Mucosa of descending colon (tissue), 3 donors: ENCODE results near the gene ERCC6L. TPM values are rescaled to one million over a fixed set of nuclear protein-coding genes. Genes with fewer than 3 reads are reported as not detected.

Source experiments
- ATAC-seq: fragments of 200-7000 bp; cut with Tn5 transposase; one replicate; pipeline ENCODE4 v1.9.1; 2020; ENCODE audit warnings: mild to moderate bottlenecking, moderate library complexity
- DNase-seq, 3 donors: peaks; one replicate each; pipeline ENCODE4 v3.0.0-alpha.2; 2020
- H3K36me3 ChIP-seq: fragments of 200-600 bp; one replicate; pipeline ENCODE4 v1.8.0; 2021; ENCODE audit warnings: low read depth, mild to moderate bottlenecking
- H3K4me1 ChIP-seq: fragments of 200-600 bp; one replicate; pipeline ENCODE4 v1.8.0; 2021; ENCODE audit warnings: low read depth, mild to moderate bottlenecking
- H3K4me3 ChIP-seq: fragments of 200-600 bp; one replicate; pipeline ENCODE4 v1.8.0; 2021; ENCODE audit warnings: mild to moderate bottlenecking
- H3K9me3 ChIP-seq: fragments of 200-600 bp; one replicate; pipeline ENCODE4 v1.8.0; 2021; ENCODE audit warnings: mild to moderate bottlenecking
- CTCF ChIP-seq: fragments of 200-600 bp; IDR thresholded peaks from one replicate; pipeline ENCODE4 v1.8.0; 2022; ENCODE audit warnings: antibody characterized with exemption, mild to moderate bottlenecking
- intact Hi-C, 2 donors: fragments of 100-400 bp; cut with DNase I in 1 of 2; cut with micrococcal nuclease in 1 of 2; formaldehyde crosslinking; loops; one replicate each; pipeline versions ENCODE4 v1.11.0 to v1.11.1; 2022; cut with DNase I, micrococcal nuclease
- total RNA-seq, 3 donors: library from RNA; stranded (reverse); fragmentation: NEBNext Ultra II Directional in 2 of 3; extraction: Animal tissue kit (Norgen Biotek cat#: 25700) in 2 of 3; gene quantifications; one replicate each; pipeline versions ENCODE4 v1.2.1 to v1.2.4, GENCODE V29; 2021 to 2023
- donor health status: DM: no; HTN: no; CAD: no; lungs with moderate emphysema.
- donor health status: DM: no; HTN: no; CAD: no.
- donor health status: DM: no; HTN: yes; CAD: no.

Gene ERCC6L
- total RNA-seq, 3 donors from 2014 or later: 0.22 to 2.6 (median 0.64) TPM

DNA sequence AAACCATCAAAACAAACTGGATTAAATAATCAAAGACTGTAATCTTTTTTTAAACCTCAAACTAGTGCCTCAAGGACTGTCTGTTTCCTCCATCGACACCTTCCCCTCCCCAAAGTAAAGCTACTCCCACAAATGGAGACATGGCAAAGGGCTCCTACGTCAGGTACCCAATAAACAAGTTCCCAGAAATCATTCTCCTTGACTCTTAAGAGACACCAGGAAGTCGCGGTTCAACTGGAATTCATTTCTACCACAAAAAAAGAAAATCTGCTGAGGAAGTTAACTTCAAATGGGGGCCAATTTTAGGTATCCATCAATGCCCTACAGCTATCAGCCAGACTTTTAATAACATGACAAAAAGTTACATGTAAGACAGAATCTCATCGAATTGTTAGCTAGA lies 35.7 kb upstream of the ERCC6L start:
- TF ChIP-seq CTCF: no peak
- no peaks in the 10 kb centered on the region for H3K36me3 ChIP-seq
- intact Hi-C loops: no loop called here
- H3K4me1 ChIP-seq: peaks cover 2% of the 10 kb centered on the region
- no peak for DNase-seq
- no peak overlapping the region for H3K4me3 ChIP-seq
- no peak for ATAC-seq
- no peaks in the 10 kb centered on the region for H3K9me3 ChIP-seq

DNA sequence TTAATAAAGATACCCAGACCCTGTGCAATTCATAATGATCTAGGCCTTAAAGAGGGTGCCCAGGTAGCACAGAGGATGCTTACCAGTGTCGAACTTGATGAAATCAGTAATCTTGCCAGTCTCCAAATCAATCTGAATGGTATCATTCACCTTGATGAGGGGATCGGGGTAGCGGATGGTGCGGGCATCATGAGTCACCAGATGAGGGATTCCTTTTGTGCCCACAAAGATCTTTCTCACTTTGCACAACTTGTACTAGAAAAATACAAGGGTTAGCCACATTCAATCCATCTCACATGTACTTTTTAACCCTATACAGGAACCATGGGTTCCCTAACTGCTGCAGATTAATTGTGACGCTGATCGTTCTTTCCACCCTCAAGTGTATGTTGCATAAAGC lies 34.9 kb upstream of the ERCC6L start:
- H3K4me1 ChIP-seq: peaks cover 2% of the 10 kb centered on the region
- intact Hi-C loops: no loop called here
- ATAC-seq (no peak), DNase-seq (no peak)
- TF ChIP-seq CTCF: no peak
- H3K9me3 ChIP-seq: no peaks in the 10 kb centered on the region
- H3K36me3 ChIP-seq: no peaks in the 10 kb centered on the region
- H3K4me3 ChIP-seq: no peak overlapping the region

GRCh38 chrX:72272868-72273267 lies 34.0 kb upstream of the ERCC6L start:
- DNase-seq (no peak), ATAC-seq (no peak)
- H3K36me3 ChIP-seq: no peaks in the 10 kb centered on the region
- no peak overlapping the region for H3K4me3 ChIP-seq
- peaks cover 2% of the 10 kb centered on the region for H3K4me1 ChIP-seq
- no peak for TF ChIP-seq CTCF
- intact Hi-C loops: no loop called here
- H3K9me3 ChIP-seq: no peaks in the 10 kb centered on the region

DNA sequence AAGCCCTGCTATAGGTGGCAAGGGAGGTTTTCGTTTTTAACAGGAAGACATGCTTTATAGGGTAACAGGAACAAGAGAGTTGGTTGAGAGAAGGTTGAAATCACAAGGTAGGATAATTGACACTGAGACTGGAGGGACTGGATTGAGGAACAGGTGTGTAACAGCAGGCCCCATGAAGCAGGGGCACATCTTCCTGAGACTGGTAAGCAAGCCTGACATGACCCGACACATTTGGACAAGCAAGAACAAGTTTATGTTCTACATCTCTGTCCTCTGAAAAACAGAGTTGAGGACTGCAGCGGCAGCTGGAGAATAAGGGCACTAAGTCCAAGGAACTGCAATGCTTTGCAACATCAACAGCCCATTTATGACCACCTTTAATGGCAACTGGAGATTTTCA lies 33.0 kb upstream of the ERCC6L start:
- Histone ChIP-seq H3K4me3 (no peak overlapping the region), H3K36me3 (no peaks in the 10 kb centered on the region), H3K4me1 (peaks cover 2% of the 10 kb centered on the region), H3K9me3 (no peaks in the 10 kb centered on the region)
- TF ChIP-seq CTCF: no peak
- no peak for ATAC-seq
- intact Hi-C loops: no loop called here
- no peak for DNase-seq

DNA sequence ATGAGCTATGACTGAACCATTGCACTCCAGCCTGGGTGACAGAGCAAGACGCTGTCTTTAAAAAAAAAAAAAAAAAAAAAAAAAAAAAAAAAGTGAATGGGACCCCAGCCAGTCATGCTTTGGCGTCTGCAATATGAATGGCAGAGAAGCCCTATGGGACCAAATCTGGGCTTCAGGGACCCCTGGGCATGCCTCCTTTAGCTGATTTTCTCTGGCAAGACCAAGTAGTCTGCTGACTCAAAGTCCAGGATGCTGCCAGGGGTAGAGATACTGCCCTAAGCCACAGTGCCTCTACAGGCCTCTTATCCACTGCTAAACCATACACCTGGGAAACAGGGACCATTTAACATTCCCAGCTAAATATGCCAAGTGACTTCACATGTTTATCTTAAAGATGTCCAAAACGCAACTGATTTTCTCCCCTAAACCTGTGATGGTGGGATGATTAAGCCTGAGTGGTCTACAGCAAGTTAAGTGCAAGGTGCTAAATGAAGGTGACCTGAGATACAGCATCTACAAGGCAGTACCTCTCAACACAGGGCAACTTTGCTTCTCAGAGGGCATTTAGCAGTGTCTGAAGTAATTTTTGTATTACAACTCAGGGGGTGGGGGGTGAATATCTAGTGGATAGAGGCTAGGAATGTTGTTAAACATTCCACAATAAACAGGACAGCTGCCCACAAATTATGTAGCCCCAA lies 32.4 kb upstream of the ERCC6L start:
- Histone ChIP-seq H3K4me1 (peaks cover 2% of the 10 kb centered on the region), H3K9me3 (no peaks in the 10 kb centered on the region), H3K36me3 (no peaks in the 10 kb centered on the region), H3K4me3 (no peak overlapping the region)
- TF ChIP-seq CTCF: no peak
- ATAC-seq (no peak), DNase-seq (no peak)
- intact Hi-C loops: no loop called here
